GM19240 (cell line): ENCODE measurements around the gene ALPK3.
"Not testable (repeated sequence)": the region's sequence is repeated elsewhere in the genome, so short reads cannot be mapped to it uniquely, and the experiment has no call there.

Experiments
- DNase-seq: peaks from one replicate; pipeline ENCODE4 v3.0.0; 2011; ENCODE audit warnings: low spot score; ENCODE audit not compliant: insufficient read length

ALPK3 gene

DNA sequence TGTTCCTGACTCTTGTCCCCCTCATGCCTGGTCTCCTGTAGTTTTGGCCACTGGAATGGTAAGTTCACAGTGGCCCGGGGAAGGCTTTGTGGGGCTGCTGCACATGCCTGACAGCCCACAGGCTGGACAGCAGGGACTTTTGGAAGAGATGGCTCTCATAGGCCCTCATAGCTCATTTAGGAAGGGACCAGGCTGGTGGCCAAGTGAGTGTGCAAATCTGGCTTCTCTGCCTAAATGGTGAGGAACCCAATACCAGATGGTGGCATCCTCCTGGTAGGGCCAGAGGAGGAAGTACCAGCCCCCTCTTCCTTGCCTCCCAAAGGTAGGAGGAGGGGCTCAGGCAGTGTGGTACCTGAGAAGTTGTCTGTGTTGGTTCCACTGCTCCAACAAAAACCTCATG, 25.6 kb downstream of the ALPK3 start:
- DNase-seq: no peak

- no peak for DNase-seq
Measured at GRCh38 chr15:84844964-84845363, 27.8 kb downstream of the ALPK3 start.

GRCh38 chr15:84845631-84846030, 28.5 kb downstream of the ALPK3 start:
- DNase-seq: not testable (repeated sequence)

GRCh38 chr15:84846269-84846668, 29.1 kb downstream of the ALPK3 start:
- no peak for DNase-seq

GRCh38 chr15:84847382-84847781, 30.2 kb downstream of the ALPK3 start:
- no peak for DNase-seq

GRCh38 chr15:84852212-84852611, 35.1 kb downstream of the ALPK3 start:
- DNase-seq: no peak

GRCh38 chr15:84855136-84855535, 38.0 kb downstream of the ALPK3 start:
- no peak for DNase-seq

DNA sequence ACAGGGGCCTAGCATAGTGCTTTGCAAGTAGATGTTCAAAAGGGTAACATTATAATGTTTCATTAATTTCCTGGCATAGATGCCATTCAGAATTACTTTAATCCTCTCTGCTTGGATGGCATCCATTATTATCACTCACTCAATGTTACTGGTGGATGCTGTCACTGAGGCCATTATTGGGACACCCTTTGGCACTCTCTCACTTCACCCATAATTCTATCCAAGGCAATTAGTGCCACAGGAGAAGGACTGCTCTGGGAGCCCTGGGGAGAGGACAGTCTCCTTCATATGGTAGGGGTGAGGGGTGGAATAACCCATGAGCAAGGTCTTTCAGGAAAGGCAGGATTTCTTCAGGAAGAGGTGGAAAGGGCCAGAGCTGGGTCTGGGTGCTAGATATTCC, 38.6 kb downstream of the ALPK3 start:
- no peak for DNase-seq

- DNase-seq: no peak
Measured at GRCh38 chr15:84856731-84857417, 39.7 kb downstream of the ALPK3 start.

GRCh38 chr15:84857418-84858004, 40.4 kb downstream of the ALPK3 start:
- no peak for DNase-seq

DNA sequence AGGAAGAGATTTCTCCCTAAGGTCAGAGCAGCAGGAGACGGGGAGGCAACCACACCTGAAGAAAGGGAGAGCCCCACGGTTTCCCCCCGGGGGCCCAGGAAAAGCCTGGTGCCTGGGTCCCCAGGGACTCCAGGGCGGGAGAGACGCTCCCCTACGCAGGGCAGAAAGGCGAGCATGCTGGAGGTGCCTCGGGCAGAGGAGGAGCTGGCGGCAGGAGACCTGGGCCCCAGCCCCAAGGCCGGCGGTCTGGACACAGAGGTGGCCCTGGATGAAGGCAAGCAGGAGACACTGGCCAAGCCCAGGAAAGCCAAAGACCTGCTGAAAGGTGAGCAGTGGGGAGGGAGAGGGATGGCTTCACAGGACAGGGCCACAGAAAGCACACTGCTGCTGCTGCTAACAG, 41.1 kb downstream of the ALPK3 start:
- no peak for DNase-seq

DNA sequence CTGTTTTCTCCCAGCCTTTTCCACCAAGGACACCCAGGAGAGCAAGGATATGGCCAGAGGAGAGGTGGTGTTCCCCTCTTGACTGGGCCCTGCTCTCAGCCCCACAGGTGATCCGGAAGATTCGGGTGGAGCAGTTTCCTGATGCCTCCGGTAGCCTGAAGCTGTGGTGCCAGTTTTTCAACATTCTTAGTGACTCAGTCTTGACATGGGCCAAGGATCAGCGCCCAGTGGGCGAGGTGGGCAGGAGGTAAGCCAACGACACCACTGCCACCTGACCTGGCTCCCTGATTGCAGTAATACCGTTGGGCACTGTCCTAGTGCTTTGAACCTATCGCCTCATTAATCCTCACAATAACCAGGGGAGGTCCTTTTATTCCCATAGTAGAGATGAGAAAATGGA, 42.0 kb downstream of the ALPK3 start:
- DNase-seq: no peak

GRCh38 chr15:84859651-84860050, 42.5 kb downstream of the ALPK3 start:
- DNase-seq: no peak

- DNase-seq: no peak
Measured at GRCh38 chr15:84861781-84862180, 44.6 kb downstream of the ALPK3 start.

DNA sequence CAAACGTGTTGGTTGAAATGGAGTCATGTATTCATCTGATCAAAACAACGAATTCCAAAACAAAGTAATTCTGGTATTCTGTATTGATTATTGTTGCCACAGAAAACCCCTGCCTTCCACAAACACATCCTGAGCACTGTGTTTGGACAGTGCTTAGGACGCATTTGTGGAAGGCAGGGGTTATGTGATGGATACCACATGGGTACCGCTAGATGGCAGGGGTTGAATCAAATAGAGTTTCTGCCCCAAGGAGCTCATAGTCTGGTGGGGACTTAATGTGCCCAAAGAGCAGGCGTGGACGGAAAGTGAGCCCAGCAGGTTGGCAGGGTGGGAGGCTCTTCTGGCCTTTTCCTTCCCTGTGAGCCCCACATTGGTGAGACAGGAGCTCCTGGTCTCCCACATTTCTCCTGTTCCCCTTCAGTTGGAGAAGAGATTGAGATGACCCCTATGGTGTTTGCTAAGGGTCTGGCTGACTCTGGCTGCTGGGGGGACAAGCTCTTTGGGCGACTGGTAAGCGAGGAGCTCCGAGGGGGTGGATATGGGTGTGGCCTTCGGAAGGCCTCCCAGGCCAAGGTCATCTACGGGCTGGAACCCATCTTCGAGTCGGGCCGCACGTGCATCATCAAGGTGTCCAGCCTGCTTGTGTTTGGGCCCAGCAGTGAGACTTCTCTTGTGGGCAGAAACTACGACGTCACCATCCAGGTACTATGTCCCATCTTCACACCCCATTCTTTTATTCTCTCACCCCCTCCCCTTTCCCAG, 45.2 kb downstream of the ALPK3 start:
- DNase-seq: no peak

- DNase-seq: no peak
Measured at GRCh38 chr15:84863565-84864443, 46.6 kb downstream of the ALPK3 start.

GRCh38 chr15:84864444-84864795, 47.3 kb downstream of the ALPK3 start:
- DNase-seq: no peak

DNA sequence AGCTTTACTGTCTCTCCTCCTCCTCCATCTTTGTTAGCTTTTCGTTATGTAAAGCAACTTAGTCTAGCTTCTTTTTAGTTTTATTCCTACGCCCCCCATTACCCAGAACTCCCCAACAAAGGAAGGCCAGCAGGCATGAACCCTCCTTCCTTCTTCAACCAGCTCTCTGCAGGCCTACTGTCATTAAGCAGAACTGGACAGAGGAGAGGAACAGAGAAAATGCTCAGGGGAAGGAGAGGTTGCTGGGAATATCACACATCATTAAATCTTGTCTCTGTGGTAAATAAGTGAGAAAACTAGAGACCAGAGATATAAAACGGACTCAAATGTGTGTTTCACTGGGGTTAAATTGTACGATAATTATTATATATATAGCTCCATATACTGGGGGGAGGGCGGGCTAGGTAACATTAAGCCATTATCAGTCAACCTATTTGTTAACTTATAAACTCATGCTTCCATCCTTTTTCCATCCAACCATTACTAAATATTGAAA, 48.0 kb downstream of the ALPK3 start:
- no peak for DNase-seq

- no peak for DNase-seq
Measured at GRCh38 chr15:84868037-84868880, 51.1 kb downstream of the ALPK3 start.

- DNase-seq: no peak
Measured at GRCh38 chr15:84869510-84869909, 52.4 kb downstream of the ALPK3 start.
